H9 (cell line): ENCODE results near the gene GNPTAB. TPM values are rescaled to one million over a fixed set of nuclear protein-coding genes. Genes with fewer than 3 reads are reported as not detected.

ENCODE experiments used
- DNase-seq: peaks from one replicate; pipeline ENCODE4 v3.0.0-alpha.2; 2017
- H2AFZ ChIP-seq: one replicate; pipeline ENCODE4 v1.6.1; 2013; ENCODE audit warnings: mild to moderate bottlenecking, low read length, control low read depth, moderate library complexity
- H2AK5ac ChIP-seq: 2 replicates; pipeline ENCODE4 v1.6.1; 2013; ENCODE audit warnings: low read length, control low read depth, mixed read lengths; ENCODE audit not compliant: insufficient read length
- H2BK120ac ChIP-seq: one replicate; pipeline ENCODE4 v1.6.1; 2013; ENCODE audit warnings: low read depth, mild to moderate bottlenecking, low read length, control low read depth, inconsistent platforms; ENCODE audit not compliant: poor library complexity, severe bottlenecking
- H2BK12ac ChIP-seq: 2 replicates; pipeline ENCODE4 v1.6.1; 2013; ENCODE audit warnings: low read length, control low read depth, mixed read lengths, low read depth; ENCODE audit not compliant: insufficient read length
- H2BK15ac ChIP-seq: 2 replicates; pipeline ENCODE4 v1.6.1; 2013; ENCODE audit warnings: low read depth, low read length, control low read depth
- H2BK20ac ChIP-seq: one replicate; pipeline ENCODE4 v1.6.1; 2013; ENCODE audit warnings: low read depth, mild to moderate bottlenecking, low read length, control low read depth, inconsistent platforms; ENCODE audit not compliant: poor library complexity, severe bottlenecking
- H2BK5ac ChIP-seq: 2 replicates; pipeline ENCODE4 v1.6.1; 2013; ENCODE audit warnings: low read length, control low read depth, mixed read lengths; ENCODE audit not compliant: insufficient read length
- H3K14ac ChIP-seq: 2 replicates; pipeline ENCODE4 v1.6.1; 2013; ENCODE audit warnings: low read length, control low read depth; ENCODE audit not compliant: insufficient read depth
- H3K18ac ChIP-seq: 2 replicates; pipeline ENCODE4 v1.6.1; 2013; ENCODE audit warnings: low read depth, mild to moderate bottlenecking, mixed read lengths, low read length, control low read depth; ENCODE audit not compliant: insufficient read length
- H3K23ac ChIP-seq: 2 replicates; pipeline ENCODE4 v1.6.1; 2013; ENCODE audit warnings: low read length, control low read depth, mixed read lengths, low read depth; ENCODE audit not compliant: insufficient read length
- H3K23me2 ChIP-seq: 2 replicates; pipeline ENCODE4 v1.6.1; 2013; ENCODE audit warnings: low read depth, mild to moderate bottlenecking, mixed read lengths, low read length, control low read depth; ENCODE audit not compliant: insufficient read length, poor library complexity, severe bottlenecking
- H3K27ac ChIP-seq: 2 replicates; pipeline ENCODE4 v1.5.1; 2013; ENCODE audit warnings: low read length, control low read depth, mixed read lengths, low read depth; ENCODE audit not compliant: insufficient read length
- H3K27me3 ChIP-seq: 2 replicates; pipeline ENCODE4 v1.6.1; 2013; ENCODE audit warnings: low read length, control low read depth, inconsistent platforms; ENCODE audit not compliant: insufficient read depth
- H3K4ac ChIP-seq: 2 replicates; pipeline ENCODE4 v1.6.1; 2013; ENCODE audit warnings: low read depth, mild to moderate bottlenecking, control low read depth, inconsistent platforms, low read length, moderate library complexity
- H3K4me1 ChIP-seq: 2 replicates; pipeline ENCODE4 v1.6.1; 2013; ENCODE audit warnings: low read length, control low read depth, inconsistent platforms; ENCODE audit not compliant: insufficient read depth
- H3K4me2 ChIP-seq: 2 replicates; pipeline ENCODE4 v1.6.1; 2013; ENCODE audit warnings: low read length, control low read depth, mixed read lengths; ENCODE audit not compliant: insufficient read length, insufficient read depth
- H3K56ac ChIP-seq: 2 replicates; pipeline ENCODE4 v1.6.1; 2013; ENCODE audit warnings: low read depth, mild to moderate bottlenecking, mixed read lengths, low read length, control low read depth; ENCODE audit not compliant: insufficient read length
- H3K79me1 ChIP-seq: 2 replicates; pipeline ENCODE4 v1.6.1; 2013; ENCODE audit warnings: low read depth, mild to moderate bottlenecking, moderate library complexity, low read length, control low read depth, inconsistent platforms; ENCODE audit not compliant: insufficient read depth, poor library complexity, severe bottlenecking
- H3K79me2 ChIP-seq: 2 replicates; pipeline ENCODE4 v1.6.1; 2013; ENCODE audit warnings: low read length, control low read depth, inconsistent platforms; ENCODE audit not compliant: insufficient read depth
- H3K9ac ChIP-seq: 2 replicates; pipeline ENCODE4 v1.6.1; 2013; ENCODE audit warnings: low read length, control low read depth, mixed read lengths; ENCODE audit not compliant: insufficient read length; ENCODE audit errors: extremely low read depth
- H3K9me3 ChIP-seq: one replicate; pipeline ENCODE4 v1.6.1; 2013; ENCODE audit warnings: low read depth, low read length, inconsistent platforms; ENCODE audit not compliant: control insufficient read depth
- H3T11ph ChIP-seq: one replicate; pipeline ENCODE4 v1.6.1; 2013; ENCODE audit warnings: mild to moderate bottlenecking, low read length, control low read depth, inconsistent platforms
- H4K20me1 ChIP-seq: one replicate; pipeline ENCODE4 v1.6.1; 2013; ENCODE audit not compliant: control insufficient read depth, insufficient read length, insufficient read depth
- H4K5ac ChIP-seq: 2 replicates; pipeline ENCODE4 v1.6.1; 2013; ENCODE audit warnings: low read depth, mild to moderate bottlenecking, mixed read lengths, low read length, control low read depth; ENCODE audit not compliant: insufficient read length
- H4K8ac ChIP-seq: replicated peaks from 2 replicates; pipeline ENCODE4 v1.6.1; 2013; ENCODE audit warnings: low read length, control low read depth, mixed read lengths, low read depth; ENCODE audit not compliant: insufficient read length
- H4K91ac ChIP-seq: 2 replicates; pipeline ENCODE4 v1.6.1; 2013; ENCODE audit warnings: low read depth, mild to moderate bottlenecking, moderate library complexity, mixed read lengths, low read length, control low read depth; ENCODE audit not compliant: insufficient read length
- H3K27ac Mint-ChIP-seq, 3 experiments: 2 replicates in 2 of 3; 3 replicates in 1 of 3; pipeline ENCODE4 v1.8.0; 2020 to 2021; ENCODE audit warnings: mixed read lengths in 3 of 3, mild to moderate bottlenecking in 1 of 3, moderate library complexity in 1 of 3
- H3K27me3 Mint-ChIP-seq: 2 replicates; pipeline ENCODE4 v1.8.0; 2021; ENCODE audit warnings: low read depth, mild to moderate bottlenecking, moderate library complexity, mixed read lengths
- H3K36me3 Mint-ChIP-seq, 3 experiments: 2 replicates in 2 of 3; 3 replicates in 1 of 3; pipeline ENCODE4 v1.8.0; 2020 to 2021; ENCODE audit warnings: low read depth in 3 of 3, mixed read lengths in 3 of 3; ENCODE audit not compliant: insufficient read depth in 1 of 3
- H3K4me1 Mint-ChIP-seq, 2 experiments: 2 replicates each; pipeline ENCODE4 v1.8.0; 2020; ENCODE audit warnings: mixed read lengths in 2 of 2
- H3K4me3 Mint-ChIP-seq, 2 experiments: 2 replicates in 1 of 2; 3 replicates in 1 of 2; pipeline ENCODE4 v1.8.0; 2020 to 2021; ENCODE audit warnings: mild to moderate bottlenecking in 2 of 2, mixed read lengths in 2 of 2, moderate library complexity in 1 of 2
- H3K9me3 Mint-ChIP-seq, 2 experiments: 2 replicates in 1 of 2; 3 replicates in 1 of 2; pipeline ENCODE4 v1.8.0; 2020; ENCODE audit warnings: mild to moderate bottlenecking in 2 of 2, mixed read lengths in 2 of 2, moderate library complexity in 1 of 2
- WGBS: extraction: QIAGEN DNeasy Blood & Tissue Kit; methylation state at CpG from one replicate; pipeline ENCODE4 v1.1.7; 2013; ENCODE audit warnings: missing lambda C conversion rate, low lambda C conversion rate, mixed read lengths; ENCODE audit not compliant: insufficient read length; ENCODE audit errors: extremely low coverage; 5-methylcytosine and 5-hydroxymethylcytosine counted together
- total RNA-seq: library from RNA; stranded (reverse); gene quantifications from 2 replicates; pipeline ENCODE4 v1.2.1, GENCODE V29; 2021
- TF ChIP-seq, protein P1 (sequence below): fragments of 200-600 bp; sonication (generic); conservative IDR thresholded peaks from 3 replicates; pipeline ENCODE4 v1.8.0; 2021; ENCODE audit warnings: antibody characterized with exemption, mild to moderate bottlenecking

GNPTAB gene
- total RNA-seq, 1 experiment from 2014 or later = 44.3 TPM

DNA sequence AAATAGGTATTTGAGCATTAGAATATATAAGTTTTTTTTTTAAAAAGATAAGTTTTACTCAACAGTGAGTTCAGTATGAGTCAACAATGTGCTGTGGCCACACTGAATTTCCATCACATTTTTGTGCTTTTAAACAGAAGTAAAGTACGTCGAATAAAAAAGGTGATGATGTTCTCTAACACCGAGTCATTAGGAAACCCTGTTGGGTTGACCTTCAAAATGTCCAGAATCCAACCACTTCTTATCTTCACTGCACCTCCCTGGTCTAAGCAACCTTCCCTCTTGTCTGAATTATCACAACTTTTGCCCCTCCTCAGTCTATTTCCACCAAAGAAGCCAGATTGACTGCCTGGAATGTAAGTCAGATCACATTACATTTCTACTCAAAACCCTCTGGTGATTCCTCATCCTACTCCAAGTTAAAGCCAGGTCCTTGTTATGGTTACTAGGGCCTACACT is 48.5 kb downstream of the GNPTAB start:
- no peak overlapping the region for H3K9ac ChIP-seq
- H3K23me2 ChIP-seq = no peaks in the 10 kb centered on the region
- no peak overlapping the region for H3K56ac ChIP-seq

More for the DNA sequence above, 48.5 kb downstream of the GNPTAB start:
- H4K91ac ChIP-seq = no peak overlapping the region
- no peak overlapping the region for H2AFZ ChIP-seq
- Mint-ChIP-seq H3K36me3 (peaks cover 0 to 36% (median 27%) of the 10 kb centered on the region in 3 experiments; a peak in 6 of 7 replicates), H3K27me3 (no peaks in the 10 kb centered on the region), H3K4me1 (peaks cover 0 to 7% of the 10 kb centered on the region in 2 experiments; a peak in 1 of 4 replicates), H3K4me3 (no peak overlapping the region), H3K27ac (peak overlapping the region; percentile 6 to 16 (median 8); a peak in 4 of 7 replicates), H3K9me3 (no peaks in the 10 kb centered on the region)
- H3K79me1 ChIP-seq = no peaks in the 10 kb centered on the region
- no peaks in the 10 kb centered on the region for H3K9me3 ChIP-seq
- H3K23ac ChIP-seq = no peak overlapping the region
- no peak overlapping the region for H3T11ph ChIP-seq
- TF ChIP-seq, protein P1, sequence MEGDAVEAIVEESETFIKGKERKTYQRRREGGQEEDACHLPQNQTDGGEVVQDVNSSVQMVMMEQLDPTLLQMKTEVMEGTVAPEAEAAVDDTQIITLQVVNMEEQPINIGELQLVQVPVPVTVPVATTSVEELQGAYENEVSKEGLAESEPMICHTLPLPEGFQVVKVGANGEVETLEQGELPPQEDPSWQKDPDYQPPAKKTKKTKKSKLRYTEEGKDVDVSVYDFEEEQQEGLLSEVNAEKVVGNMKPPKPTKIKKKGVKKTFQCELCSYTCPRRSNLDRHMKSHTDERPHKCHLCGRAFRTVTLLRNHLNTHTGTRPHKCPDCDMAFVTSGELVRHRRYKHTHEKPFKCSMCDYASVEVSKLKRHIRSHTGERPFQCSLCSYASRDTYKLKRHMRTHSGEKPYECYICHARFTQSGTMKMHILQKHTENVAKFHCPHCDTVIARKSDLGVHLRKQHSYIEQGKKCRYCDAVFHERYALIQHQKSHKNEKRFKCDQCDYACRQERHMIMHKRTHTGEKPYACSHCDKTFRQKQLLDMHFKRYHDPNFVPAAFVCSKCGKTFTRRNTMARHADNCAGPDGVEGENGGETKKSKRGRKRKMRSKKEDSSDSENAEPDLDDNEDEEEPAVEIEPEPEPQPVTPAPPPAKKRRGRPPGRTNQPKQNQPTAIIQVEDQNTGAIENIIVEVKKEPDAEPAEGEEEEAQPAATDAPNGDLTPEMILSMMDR = no peak
- no peak overlapping the region for H4K8ac ChIP-seq
- no peak overlapping the region for H3K27ac ChIP-seq
- no peak overlapping the region for H2BK120ac ChIP-seq
- H4K20me1 ChIP-seq = no peaks in the 10 kb centered on the region
- WGBS = no CpG with 5 or more reads among the region's 3 CpGs
- no peak overlapping the region for H3K18ac ChIP-seq
- H2BK15ac ChIP-seq = no peak overlapping the region
- no peak overlapping the region for H2AK5ac ChIP-seq
- H2BK5ac ChIP-seq = no peak overlapping the region
- H2BK12ac ChIP-seq = no peak overlapping the region
- no peaks in the 10 kb centered on the region for H3K79me2 ChIP-seq
- DNase-seq = no peak
- no peaks in the 10 kb centered on the region for H3K27me3 ChIP-seq
- H4K5ac ChIP-seq = no peak overlapping the region
- H2BK20ac ChIP-seq = no peak overlapping the region
- H3K14ac ChIP-seq = no peak overlapping the region
- H3K4ac ChIP-seq = no peak overlapping the region
- H3K4me1 ChIP-seq = no peaks in the 10 kb centered on the region
- no peak overlapping the region for H3K4me2 ChIP-seq
